GM12873 (cell line): ENCODE results near the gene TMEM181.

Experiments used
- TF ChIP-seq, protein P1 (sequence below): IDR thresholded peaks from 2 replicates; pipeline ENCODE4 v1.5.1; 2012; ENCODE audit warnings: low read depth, mild to moderate bottlenecking, moderate library complexity, low read length, control low read depth; ENCODE audit not compliant: insufficient read depth; ENCODE audit errors: missing control alignments

The TMEM181 gene

GRCh38 chr6:158561321-158561884 lies 1.5 kb downstream of the TMEM181 start:
- TF ChIP-seq, protein P1, sequence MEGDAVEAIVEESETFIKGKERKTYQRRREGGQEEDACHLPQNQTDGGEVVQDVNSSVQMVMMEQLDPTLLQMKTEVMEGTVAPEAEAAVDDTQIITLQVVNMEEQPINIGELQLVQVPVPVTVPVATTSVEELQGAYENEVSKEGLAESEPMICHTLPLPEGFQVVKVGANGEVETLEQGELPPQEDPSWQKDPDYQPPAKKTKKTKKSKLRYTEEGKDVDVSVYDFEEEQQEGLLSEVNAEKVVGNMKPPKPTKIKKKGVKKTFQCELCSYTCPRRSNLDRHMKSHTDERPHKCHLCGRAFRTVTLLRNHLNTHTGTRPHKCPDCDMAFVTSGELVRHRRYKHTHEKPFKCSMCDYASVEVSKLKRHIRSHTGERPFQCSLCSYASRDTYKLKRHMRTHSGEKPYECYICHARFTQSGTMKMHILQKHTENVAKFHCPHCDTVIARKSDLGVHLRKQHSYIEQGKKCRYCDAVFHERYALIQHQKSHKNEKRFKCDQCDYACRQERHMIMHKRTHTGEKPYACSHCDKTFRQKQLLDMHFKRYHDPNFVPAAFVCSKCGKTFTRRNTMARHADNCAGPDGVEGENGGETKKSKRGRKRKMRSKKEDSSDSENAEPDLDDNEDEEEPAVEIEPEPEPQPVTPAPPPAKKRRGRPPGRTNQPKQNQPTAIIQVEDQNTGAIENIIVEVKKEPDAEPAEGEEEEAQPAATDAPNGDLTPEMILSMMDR, result no peak

DNA sequence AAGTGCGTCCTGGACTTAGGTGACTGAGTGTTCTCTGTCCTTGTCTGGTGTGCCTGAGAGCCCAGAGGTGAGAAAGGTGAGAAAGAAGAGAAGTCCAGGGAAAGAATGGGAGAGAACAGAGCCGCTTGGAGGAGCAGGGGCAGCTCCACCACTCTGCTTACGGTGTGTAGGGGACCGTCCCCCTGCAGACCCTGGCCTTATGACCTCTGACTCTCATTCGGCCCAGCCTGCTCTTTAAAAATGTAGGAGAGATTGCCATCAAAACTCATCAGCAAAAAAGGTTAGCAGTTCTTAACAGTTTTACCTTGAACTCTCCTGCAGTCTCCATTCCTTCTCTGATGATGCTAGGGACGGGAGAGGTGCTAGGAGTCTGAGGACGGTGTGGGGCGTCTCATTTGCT lies 2.0 kb downstream of the TMEM181 start:
- TF ChIP-seq, protein P1, result no peak

GRCh38 chr6:158564243-158565121 lies 4.6 kb downstream of the TMEM181 start:
- TF ChIP-seq, protein P1, result no peak

DNA sequence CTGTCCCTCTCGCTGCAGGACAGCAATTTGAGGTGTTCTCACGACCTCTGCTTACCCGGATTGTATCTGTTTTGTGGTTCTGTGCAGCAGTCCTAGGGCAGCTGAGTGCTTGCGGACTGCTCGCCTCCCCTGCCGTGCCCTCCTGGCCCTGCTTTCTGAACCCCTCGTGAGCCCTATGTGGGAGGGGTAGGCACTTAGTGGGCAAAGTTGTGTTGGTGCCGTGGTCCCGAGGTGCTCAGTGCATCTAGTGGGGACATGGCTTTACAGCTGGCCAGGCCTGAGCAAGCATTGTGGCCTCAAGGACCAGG lies 5.2 kb downstream of the TMEM181 start:
- TF ChIP-seq, protein P1, result no peak

DNA sequence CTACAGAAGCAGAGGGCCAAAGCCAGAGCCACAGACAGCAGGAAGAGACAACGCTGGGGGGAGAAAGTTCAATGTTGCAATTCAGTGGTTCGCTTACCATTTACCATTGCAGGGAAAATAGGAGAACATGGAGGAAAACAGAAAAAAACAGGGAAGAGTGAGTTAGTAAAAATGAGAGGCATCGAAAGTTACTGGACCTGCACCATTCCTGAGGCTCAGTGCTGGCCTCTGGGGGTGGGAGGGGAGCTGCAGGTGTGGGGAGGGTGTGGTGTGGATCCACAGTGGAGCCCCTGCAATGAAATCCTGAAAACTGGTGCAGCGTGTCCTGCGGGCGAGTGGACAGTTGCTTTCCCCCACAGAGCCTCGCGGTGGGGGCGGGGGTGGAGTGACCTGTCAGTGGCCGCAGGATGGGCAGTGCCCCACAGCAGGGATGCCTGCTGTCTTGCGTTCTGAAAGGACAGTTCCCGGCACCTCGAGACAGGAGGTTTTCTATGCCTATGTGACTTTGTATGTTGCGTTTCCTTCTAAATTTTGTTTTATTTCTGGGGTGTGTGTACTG lies 5.7 kb downstream of the TMEM181 start:
- TF ChIP-seq, protein P1, result peak; percentile 12

- TF ChIP-seq, protein P1, result no peak
Observed at GRCh38 chr6:158566207-158566818, 6.4 kb downstream of the TMEM181 start.

DNA sequence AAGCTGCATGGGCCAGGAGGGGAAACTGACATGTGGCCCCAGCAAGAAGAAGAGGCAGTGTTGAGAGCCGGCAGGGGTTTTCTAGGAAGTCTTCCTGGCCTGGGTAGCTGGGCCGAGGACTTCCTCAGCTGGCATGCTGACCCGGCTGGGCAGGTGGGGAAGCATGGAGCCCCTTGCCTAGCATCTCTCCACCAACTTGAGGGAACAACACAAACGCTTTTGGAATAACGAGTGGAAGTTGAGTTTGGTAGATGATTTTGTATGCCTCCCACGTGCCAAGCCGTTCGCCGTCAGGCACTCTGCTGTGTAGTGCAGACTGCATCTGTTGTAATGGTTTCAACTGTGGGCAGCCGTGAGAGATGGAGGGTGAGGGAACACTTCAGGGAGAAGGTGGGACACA lies 7.3 kb downstream of the TMEM181 start:
- TF ChIP-seq, protein P1, result no peak
